HG02678 (cell line): ENCODE measurements around the gene LMTK3.

Experiments
- ATAC-seq: cut with Tn5 transposase; IDR thresholded peaks from one replicate; pipeline ENCODE4 v1.9.1; 2021; ENCODE audit warnings: mild to moderate bottlenecking, moderate library complexity; ENCODE audit not compliant: unreplicated experiment

Gene LMTK3

GRCh38 chr19:48450441-48450840 lies 61.2 kb downstream of the LMTK3 start:
- ATAC-seq = no peak

GRCh38 chr19:48448563-48448962 lies 63.1 kb downstream of the LMTK3 start:
- ATAC-seq = no peak

- ATAC-seq = no peak
Measured at GRCh38 chr19:48446579-48446978, 65.1 kb downstream of the LMTK3 start.

GRCh38 chr19:48445606-48446481 lies 65.8 kb downstream of the LMTK3 start, which contains the start of gene GRWD1:
Gene GRWD1 (plus strand): TSS chr19:48445983. CDS start chr19:48446006, 23 bp downstream.
- ATAC-seq = peak; percentile 91

- ATAC-seq = peak; percentile 14
Measured at GRCh38 chr19:48445256-48445605, 66.4 kb downstream of the LMTK3 start.

GRCh38 chr19:48444936-48445200 lies 66.8 kb downstream of the LMTK3 start:
- ATAC-seq = no peak

- no peak for ATAC-seq
Measured at GRCh38 chr19:48444129-48444935, 67.3 kb downstream of the LMTK3 start.

- ATAC-seq = no peak
Measured at GRCh38 chr19:48443731-48444128, 67.9 kb downstream of the LMTK3 start.

- no peak for ATAC-seq
Measured at GRCh38 chr19:48443256-48443655, 68.4 kb downstream of the LMTK3 start.

- ATAC-seq = no peak
Measured at GRCh38 chr19:48442116-48443035, 69.3 kb downstream of the LMTK3 start.

GRCh38 chr19:48441360-48442050 lies 70.1 kb downstream of the LMTK3 start:
- ATAC-seq = no peak

GRCh38 chr19:48436586-48436985 lies 75.0 kb downstream of the LMTK3 start:
- no peak for ATAC-seq
